Measurements from ENCODE around the gene MAP4K1. TPM values are rescaled to one million over a fixed set of nuclear protein-coding genes. Genes with fewer than 3 reads are reported as not detected.

MAP4K1 gene
- total and polyA plus RNA-seq, 2 of the 13 experiments (the other 11 are each of a cell fraction or from before 2014, with no cell fraction given) = 0.24 to 0.89 TPM

DNA sequence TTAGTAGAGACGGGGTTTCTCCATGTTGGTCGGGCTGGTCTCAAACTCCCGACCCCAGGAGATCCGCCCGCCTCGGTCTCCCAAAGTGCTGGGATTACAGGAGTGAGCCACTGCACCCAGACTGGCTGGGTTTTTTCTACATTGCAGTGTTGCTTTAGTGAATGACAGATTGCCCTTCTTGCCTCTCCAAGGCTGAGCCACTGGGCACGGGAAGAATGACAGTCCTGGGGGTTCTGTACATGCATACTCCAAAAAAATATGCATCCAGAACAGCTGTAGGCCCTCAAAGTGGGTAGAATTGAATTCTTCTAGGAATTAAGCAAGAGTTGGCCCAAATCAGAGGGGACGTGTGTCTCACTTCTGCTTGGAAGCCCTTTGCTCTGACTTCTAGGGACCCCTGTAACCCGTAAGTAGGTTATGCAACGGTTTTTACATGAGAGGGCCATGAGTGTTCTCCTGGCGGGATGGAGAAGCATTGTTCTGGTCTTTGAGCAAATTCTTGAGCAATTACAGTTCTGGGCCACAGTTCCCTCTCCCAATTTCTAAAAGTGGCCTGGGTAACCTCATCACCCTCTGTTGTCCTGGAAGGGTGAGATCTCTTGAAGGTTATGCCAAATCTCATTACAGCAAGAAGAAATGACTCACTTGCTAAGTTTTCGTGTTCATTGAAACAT is 33.3 kb upstream of the MAP4K1 start (continued):
- TF ChIP-seq SRF (IDR thresholded peaks at IDR 0.05; ENCODE audit: low read depth, low read length) (no peak), RBM22 (optimal IDR thresholded peaks at IDR 0.05; ENCODE audit: low read length) (peak; percentile 59), GZF1 (CRISPR knock-in tag; IDR thresholded peaks at IDR 0.05) (no peak), ZNF446 (CRISPR knock-in tag; IDR thresholded peaks at IDR 0.05) (no peak), SATB2 (CRISPR knock-in tag; IDR thresholded peaks at IDR 0.05) (no peak), DRAP1 (CRISPR knock-in tag; IDR thresholded peaks at IDR 0.05) (no peak), BCL6 (CRISPR knock-in tag; IDR thresholded peaks at IDR 0.05) (peak; percentile 63), SOX5 (CRISPR knock-in tag; IDR thresholded peaks at IDR 0.05; ENCODE audit: borderline replicate concordance) (0 out of 2 replicates have a peak, but pooled peaks have one; percentile 11), CREM (IDR thresholded peaks at IDR 0.05) (0 out of 2 replicates have a peak, but pooled peaks have one; percentile 12), CREM (CRISPR knock-in tag; IDR thresholded peaks at IDR 0.05) (no peak), ZSCAN12 (CRISPR knock-in tag; IDR thresholded peaks at IDR 0.05) (no peak), ZNF350 (CRISPR knock-in tag; IDR thresholded peaks at IDR 0.05; ENCODE audit: borderline replicate concordance, low read depth) (no peak), RFX5 (IDR thresholded peaks at IDR 0.05; ENCODE audit: low read depth, low read length) (no peak), TP53 (CRISPR knock-in tag; conservative IDR thresholded peaks at IDR 0.05) (no peak), ZNF83 (CRISPR knock-in tag; IDR thresholded peaks at IDR 0.05; ENCODE audit: borderline replicate concordance) (no peak), ZBTB7B (CRISPR knock-in tag; IDR thresholded peaks at IDR 0.05) (0 out of 2 replicates have a peak, but pooled peaks have one; percentile 27), ZNF816 (CRISPR knock-in tag; IDR thresholded peaks at IDR 0.05; ENCODE audit: borderline replicate concordance) (no peak), ZNF20 (CRISPR knock-in tag; IDR thresholded peaks at IDR 0.05) (no peak)
- TF ChIP-seq, protein P1, sequence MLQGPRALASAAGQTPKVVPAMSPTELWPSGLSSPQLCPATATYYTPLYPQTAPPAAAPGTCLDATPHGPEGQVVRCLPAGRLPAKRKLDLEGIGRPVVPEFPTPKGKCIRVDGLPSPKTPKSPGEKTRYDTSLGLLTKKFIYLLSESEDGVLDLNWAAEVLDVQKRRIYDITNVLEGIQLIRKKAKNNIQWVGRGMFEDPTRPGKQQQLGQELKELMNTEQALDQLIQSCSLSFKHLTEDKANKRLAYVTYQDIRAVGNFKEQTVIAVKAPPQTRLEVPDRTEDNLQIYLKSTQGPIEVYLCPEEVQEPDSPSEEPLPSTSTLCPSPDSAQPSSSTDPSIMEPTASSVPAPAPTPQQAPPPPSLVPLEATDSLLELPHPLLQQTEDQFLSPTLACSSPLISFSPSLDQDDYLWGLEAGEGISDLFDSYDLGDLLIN (CRISPR knock-in tag; IDR thresholded peaks at IDR 0.05; ENCODE audit: borderline replicate concordance) = no peak
- TF ChIP-seq, protein P2, sequence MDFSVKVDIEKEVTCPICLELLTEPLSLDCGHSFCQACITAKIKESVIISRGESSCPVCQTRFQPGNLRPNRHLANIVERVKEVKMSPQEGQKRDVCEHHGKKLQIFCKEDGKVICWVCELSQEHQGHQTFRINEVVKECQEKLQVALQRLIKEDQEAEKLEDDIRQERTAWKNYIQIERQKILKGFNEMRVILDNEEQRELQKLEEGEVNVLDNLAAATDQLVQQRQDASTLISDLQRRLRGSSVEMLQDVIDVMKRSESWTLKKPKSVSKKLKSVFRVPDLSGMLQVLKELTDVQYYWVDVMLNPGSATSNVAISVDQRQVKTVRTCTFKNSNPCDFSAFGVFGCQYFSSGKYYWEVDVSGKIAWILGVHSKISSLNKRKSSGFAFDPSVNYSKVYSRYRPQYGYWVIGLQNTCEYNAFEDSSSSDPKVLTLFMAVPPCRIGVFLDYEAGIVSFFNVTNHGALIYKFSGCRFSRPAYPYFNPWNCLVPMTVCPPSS (IDR thresholded peaks at IDR 0.05) = no peak
- TF ChIP-seq, protein P3, sequence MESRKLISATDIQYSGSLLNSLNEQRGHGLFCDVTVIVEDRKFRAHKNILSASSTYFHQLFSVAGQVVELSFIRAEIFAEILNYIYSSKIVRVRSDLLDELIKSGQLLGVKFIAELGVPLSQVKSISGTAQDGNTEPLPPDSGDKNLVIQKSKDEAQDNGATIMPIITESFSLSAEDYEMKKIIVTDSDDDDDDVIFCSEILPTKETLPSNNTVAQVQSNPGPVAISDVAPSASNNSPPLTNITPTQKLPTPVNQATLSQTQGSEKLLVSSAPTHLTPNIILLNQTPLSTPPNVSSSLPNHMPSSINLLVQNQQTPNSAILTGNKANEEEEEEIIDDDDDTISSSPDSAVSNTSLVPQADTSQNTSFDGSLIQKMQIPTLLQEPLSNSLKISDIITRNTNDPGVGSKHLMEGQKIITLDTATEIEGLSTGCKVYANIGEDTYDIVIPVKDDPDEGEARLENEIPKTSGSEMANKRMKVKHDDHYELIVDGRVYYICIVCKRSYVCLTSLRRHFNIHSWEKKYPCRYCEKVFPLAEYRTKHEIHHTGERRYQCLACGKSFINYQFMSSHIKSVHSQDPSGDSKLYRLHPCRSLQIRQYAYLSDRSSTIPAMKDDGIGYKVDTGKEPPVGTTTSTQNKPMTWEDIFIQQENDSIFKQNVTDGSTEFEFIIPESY (CRISPR knock-in tag; IDR thresholded peaks at IDR 0.05) = no peak
- TF ChIP-seq, protein P4, sequence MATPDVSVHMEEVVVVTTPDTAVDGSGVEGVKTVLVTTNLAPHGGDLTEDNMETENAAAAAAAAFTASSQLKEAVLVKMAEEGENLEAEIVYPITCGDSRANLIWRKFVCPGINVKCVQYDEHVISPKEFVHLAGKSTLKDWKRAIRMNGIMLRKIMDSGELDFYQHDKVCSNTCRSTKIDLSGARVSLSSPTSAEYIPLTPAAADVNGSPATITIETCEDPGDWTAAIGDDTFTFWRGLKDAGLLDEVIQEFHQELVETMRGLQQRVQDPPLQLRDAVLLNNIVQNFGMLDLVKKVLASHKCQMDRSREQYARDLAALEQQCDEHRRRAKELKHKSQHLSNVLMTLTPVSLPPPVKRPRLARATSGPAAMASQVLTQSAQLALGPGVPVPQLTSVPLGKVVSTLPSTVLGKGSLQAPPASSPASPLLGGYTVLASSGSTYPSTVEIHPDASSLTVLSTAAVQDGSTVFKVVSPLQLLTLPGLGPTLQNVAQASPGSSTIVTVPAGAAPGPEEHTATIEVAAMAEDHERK (CRISPR knock-in tag; IDR thresholded peaks at IDR 0.05; ENCODE audit: low read depth) = no peak
- TF ChIP-seq, protein P5, sequence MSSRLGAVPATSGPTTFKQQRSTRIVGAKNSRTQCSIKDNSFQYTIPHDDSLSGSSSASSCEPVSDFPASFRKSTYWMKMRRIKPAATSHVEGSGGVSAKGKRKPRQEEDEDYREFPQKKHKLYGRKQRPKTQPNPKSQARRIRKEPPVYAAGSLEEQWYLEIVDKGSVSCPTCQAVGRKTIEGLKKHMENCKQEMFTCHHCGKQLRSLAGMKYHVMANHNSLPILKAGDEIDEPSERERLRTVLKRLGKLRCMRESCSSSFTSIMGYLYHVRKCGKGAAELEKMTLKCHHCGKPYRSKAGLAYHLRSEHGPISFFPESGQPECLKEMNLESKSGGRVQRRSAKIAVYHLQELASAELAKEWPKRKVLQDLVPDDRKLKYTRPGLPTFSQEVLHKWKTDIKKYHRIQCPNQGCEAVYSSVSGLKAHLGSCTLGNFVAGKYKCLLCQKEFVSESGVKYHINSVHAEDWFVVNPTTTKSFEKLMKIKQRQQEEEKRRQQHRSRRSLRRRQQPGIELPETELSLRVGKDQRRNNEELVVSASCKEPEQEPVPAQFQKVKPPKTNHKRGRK (CRISPR knock-in tag; IDR thresholded peaks at IDR 0.05) = no peak

Measured in HepG2 (cell line).